Neutrophil (primary cell): ENCODE measurements around the gene KAT6B.

Source experiments
- H3K27ac ChIP-seq: fragments of 200-600 bp; sonication (generic); 2 replicates; pipeline ENCODE4 v1.5.1; 2016; ENCODE audit warnings: mild to moderate bottlenecking, moderate library complexity
- H3K27me3 ChIP-seq: fragments of 200-600 bp; sonication (generic); 2 replicates; pipeline ENCODE4 v1.6.0; 2016; ENCODE audit warnings: mild to moderate bottlenecking
- H3K36me3 ChIP-seq: fragments of 200-600 bp; sonication (generic); 2 replicates; pipeline ENCODE4 v1.5.1; 2017
- H3K4me1 ChIP-seq, 2 experiments: fragments of 200-600 bp in 1 of 2; sonication (generic) in 1 of 2; 1 replicate in 1 of 2; 2 replicates in 1 of 2; pipeline versions ENCODE4 v1.5.1 to v1.6.1; 2013 to 2016; ENCODE audit warnings: low read depth in 1 of 2, low read length in 1 of 2, mild to moderate bottlenecking in 1 of 2, moderate library complexity in 1 of 2; ENCODE audit not compliant: control insufficient read depth in 1 of 2, insufficient read depth in 1 of 2
- H3K4me3 ChIP-seq, 2 experiments: fragments of 200-600 bp in 1 of 2; sonication (generic) in 1 of 2; 1 replicate in 1 of 2; 2 replicates in 1 of 2; pipeline ENCODE4 v1.5.1; 2013 to 2016; ENCODE audit warnings: low read depth in 1 of 2, low read length in 1 of 2, mild to moderate bottlenecking in 1 of 2, moderate library complexity in 1 of 2
- H3K9me3 ChIP-seq: fragments of 200-600 bp; sonication (generic); 2 replicates; pipeline ENCODE4 v1.5.1; 2016
- TF ChIP-seq, protein P1 (sequence below): fragments of 200-600 bp; sonication (generic); IDR thresholded peaks from 2 replicates; pipeline ENCODE4 v1.5.1; 2016; ENCODE audit warnings: antibody characterized with exemption

Gene KAT6B

DNA sequence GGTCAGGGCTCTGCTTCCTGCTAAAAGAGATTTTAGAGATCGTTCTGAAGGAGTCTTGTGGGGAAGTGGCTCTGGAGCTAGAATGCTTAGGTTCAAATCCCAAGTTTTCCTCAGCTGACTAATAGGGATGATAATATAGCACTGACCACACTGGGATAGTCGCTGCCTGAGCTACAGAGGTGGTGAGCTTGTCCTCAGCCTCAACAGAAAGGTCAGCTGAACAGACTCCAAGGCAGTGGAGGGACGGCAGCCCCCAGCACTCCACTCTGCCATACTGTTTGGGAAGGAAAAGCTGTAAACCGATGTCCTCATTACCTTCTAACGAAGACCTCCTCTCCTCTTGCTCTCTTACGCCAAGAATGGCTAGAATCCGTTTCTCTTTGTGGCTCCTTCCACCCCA is 36.2 kb downstream of the KAT6B start:
- Histone ChIP-seq H3K4me1 (peaks cover 23 to 27% of the 10 kb centered on the region in 2 experiments), H3K9me3 (no peaks in the 10 kb centered on the region), H3K27me3 (no peaks in the 10 kb centered on the region), H3K27ac (no peak overlapping the region), H3K4me3 (no peak overlapping the region), H3K36me3 (no peaks in the 10 kb centered on the region)
- TF ChIP-seq, protein P1, sequence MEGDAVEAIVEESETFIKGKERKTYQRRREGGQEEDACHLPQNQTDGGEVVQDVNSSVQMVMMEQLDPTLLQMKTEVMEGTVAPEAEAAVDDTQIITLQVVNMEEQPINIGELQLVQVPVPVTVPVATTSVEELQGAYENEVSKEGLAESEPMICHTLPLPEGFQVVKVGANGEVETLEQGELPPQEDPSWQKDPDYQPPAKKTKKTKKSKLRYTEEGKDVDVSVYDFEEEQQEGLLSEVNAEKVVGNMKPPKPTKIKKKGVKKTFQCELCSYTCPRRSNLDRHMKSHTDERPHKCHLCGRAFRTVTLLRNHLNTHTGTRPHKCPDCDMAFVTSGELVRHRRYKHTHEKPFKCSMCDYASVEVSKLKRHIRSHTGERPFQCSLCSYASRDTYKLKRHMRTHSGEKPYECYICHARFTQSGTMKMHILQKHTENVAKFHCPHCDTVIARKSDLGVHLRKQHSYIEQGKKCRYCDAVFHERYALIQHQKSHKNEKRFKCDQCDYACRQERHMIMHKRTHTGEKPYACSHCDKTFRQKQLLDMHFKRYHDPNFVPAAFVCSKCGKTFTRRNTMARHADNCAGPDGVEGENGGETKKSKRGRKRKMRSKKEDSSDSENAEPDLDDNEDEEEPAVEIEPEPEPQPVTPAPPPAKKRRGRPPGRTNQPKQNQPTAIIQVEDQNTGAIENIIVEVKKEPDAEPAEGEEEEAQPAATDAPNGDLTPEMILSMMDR, result no peak

DNA sequence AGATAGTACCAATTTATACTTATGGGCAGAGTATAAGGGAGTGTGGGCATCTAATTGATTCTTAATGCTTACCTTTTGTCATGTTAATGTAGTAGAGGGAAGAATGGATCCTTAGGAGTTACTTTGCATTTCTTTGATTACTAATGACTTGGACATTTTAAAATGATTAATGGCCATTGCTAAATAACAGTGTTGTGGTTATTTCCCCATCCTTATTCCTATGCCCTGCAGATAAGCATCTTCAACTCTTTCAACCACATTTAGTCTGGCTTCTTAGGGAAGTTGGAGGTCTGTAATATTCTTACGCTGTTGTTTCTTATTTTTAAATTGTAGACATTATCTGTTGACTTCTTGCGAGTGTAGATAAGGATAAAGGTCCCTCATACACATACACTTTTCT is 37.2 kb downstream of the KAT6B start:
- no peaks in the 10 kb centered on the region for H3K9me3 ChIP-seq
- H3K4me1 ChIP-seq, result peaks cover 23 to 27% of the 10 kb centered on the region in 2 experiments
- no peak overlapping the region for H3K4me3 ChIP-seq

DNA sequence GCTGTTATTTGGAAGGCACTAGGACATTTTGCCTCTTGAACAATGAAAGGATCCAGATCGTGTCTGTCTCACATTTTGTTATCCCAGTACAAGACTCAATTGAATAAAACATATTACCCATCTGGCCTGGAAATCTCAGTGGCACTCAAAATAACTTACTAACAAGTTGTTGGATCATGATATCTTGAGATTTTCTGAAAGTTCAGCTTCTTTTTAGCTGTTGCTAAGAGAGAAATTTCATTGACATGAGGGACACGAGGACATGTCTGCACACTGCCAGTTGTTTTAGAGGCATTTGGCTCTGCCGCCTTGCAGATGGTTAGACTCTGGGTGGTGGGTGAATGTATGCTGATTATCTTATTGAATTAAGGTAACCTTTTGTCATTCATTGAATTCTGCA is 41.0 kb downstream of the KAT6B start:
- Histone ChIP-seq H3K4me1 (peaks cover 11 to 21% of the 10 kb centered on the region in 2 experiments), H3K9me3 (no peaks in the 10 kb centered on the region), H3K27me3 (no peaks in the 10 kb centered on the region), H3K4me3 (no peak overlapping the region), H3K36me3 (no peaks in the 10 kb centered on the region), H3K27ac (no peak overlapping the region)
- TF ChIP-seq, protein P1, result no peak

More for the DNA sequence above, 37.2 kb downstream of the KAT6B start:
- Histone ChIP-seq H3K27me3 (no peaks in the 10 kb centered on the region), H3K27ac (peak overlapping the region; percentile 9), H3K36me3 (no peaks in the 10 kb centered on the region)
- TF ChIP-seq, protein P1, result no peak

DNA sequence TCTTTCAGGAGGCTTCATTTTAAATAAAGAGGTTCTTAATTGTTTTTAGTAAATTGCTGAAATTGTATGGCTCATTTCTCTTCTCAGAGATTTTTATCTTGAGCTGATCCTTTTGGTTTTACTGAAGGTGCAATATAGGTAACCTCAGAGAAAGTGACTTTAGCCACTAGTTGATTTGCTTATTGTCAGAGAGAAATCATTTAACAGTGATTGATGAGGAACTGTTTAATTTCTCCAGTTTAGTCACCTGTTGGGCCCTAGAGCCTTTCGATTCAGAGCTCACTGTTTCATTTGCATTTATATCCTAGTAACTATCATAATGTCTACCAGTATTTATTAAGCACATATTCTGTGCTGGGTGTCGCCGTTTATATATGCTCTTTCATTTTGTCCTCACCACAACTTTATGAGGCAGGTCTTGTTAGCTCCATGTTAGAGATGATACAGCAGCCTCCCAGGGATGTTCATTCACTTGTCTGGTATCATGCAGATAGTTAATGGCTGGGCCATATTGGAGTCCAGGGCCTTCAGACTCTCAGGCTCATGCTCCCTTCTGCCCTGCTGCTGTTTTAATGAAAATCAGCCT is 42.1 kb downstream of the KAT6B start:
- Histone ChIP-seq H3K4me3 (no peak overlapping the region), H3K27ac (no peak overlapping the region), H3K27me3 (no peaks in the 10 kb centered on the region), H3K4me1 (peaks cover 10 to 16% of the 10 kb centered on the region in 2 experiments), H3K9me3 (no peaks in the 10 kb centered on the region), H3K36me3 (no peaks in the 10 kb centered on the region)
- TF ChIP-seq, protein P1, result no peak

DNA sequence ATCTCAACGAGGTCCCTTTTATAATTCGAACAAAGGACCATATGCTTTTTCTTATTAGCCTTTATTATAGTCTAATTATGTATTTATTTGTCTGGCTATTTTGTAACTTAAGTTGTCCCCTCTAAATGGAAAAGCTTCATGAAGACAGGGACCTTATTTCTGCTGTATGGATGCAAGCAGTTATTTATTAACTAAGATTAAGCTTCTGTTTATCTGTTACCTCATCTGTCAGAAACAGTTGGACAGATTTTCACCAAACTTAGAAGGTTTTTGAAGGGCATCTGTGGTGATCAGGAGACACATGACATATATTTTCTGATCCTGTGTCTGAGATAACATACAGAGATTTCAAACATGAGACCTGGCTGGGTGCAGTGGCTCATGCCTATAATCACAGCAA is 43.2 kb downstream of the KAT6B start:
- H3K27me3 ChIP-seq, result no peaks in the 10 kb centered on the region
- H3K4me1 ChIP-seq, result peaks cover 0 to 4% of the 10 kb centered on the region in 2 experiments
- no peaks in the 10 kb centered on the region for H3K9me3 ChIP-seq
- H3K36me3 ChIP-seq, result no peaks in the 10 kb centered on the region
- TF ChIP-seq, protein P1, result no peak
- no peak overlapping the region for H3K4me3 ChIP-seq
- H3K27ac ChIP-seq, result no peak overlapping the region
